GM12878 (cell line): ENCODE results near the gene TULP1. TPM values are rescaled to one million over a fixed set of nuclear protein-coding genes. Genes with fewer than 3 reads are reported as not detected.

Source experiments
- ATAC-seq: fragments of 200-7000 bp; cut with Tn5 transposase; 3 replicates; pipeline ENCODE4 v1.9.1; 2020; ENCODE audit warnings: mild to moderate bottlenecking, moderate library complexity
- BruUV-seq: library from RNA; stranded (reverse); fragments of 400-500 nt; replicated peaks from 2 replicates; lab custom pipeline; 2021; lab: Mats Ljungman, UMichigan
- CTCF ChIA-PET: fragments of 300-600 bp; sonication (Branson Sonifier 250); formaldehyde crosslinking; extraction: SDS; loops from one replicate; lab custom pipeline; 2021; ENCODE audit warnings: inconsistent platforms; lab: Yijun Ruan, JAX
- POLR2A ChIA-PET: fragments of 350-600 bp; formaldehyde crosslinking; extraction: SDS; loops from one replicate; lab custom pipeline; 2021; ENCODE audit warnings: inconsistent platforms; lab: Charles Lee
- RAD21 ChIA-PET: fragments of 300-600 bp; sonication (Branson Sonifier 250); formaldehyde crosslinking; loops from one replicate; lab custom pipeline; 2023; ENCODE audit warnings: antibody characterized with exemption; ENCODE audit not compliant: unreplicated experiment; lab: Charles Lee
- SMC1A ChIA-PET: fragments of 300-600 bp; sonication (Branson Sonifier 250); formaldehyde crosslinking; loops from one replicate; lab custom pipeline; 2023; ENCODE audit not compliant: unreplicated experiment, uncharacterized antibody; lab: Charles Lee
- DNase-seq: peaks from one replicate; pipeline ENCODE4 v3.0.0-alpha.2; 2011; ENCODE audit warnings: low read depth, low spot score
- FAIRE-seq: peaks from 3 replicates; lab custom pipeline; 2011; peaks lifted over from hg19 to GRCh38; lab: Jason Lieb, UNC
- H2AFZ ChIP-seq: 2 replicates; pipeline ENCODE4 v1.6.0; 2011; ENCODE audit warnings: low read depth, low read length, control low read depth; ENCODE audit not compliant: control insufficient read depth
- H3K27ac ChIP-seq: 2 replicates; pipeline ENCODE4 v1.5.1; 2011; ENCODE audit warnings: control low read depth; ENCODE audit not compliant: control insufficient read depth, insufficient read depth
- H3K27me3 ChIP-seq, 2 experiments: replicated peaks in 1 of 2; 2 replicates each; pipeline versions ENCODE4 v1.6.0 to v1.6.1; 2011; ENCODE audit warnings: low read length in 1 of 2; ENCODE audit not compliant: control insufficient read depth in 2 of 2, insufficient read depth in 2 of 2
- H3K36me3 ChIP-seq, 2 experiments: 2 replicates each; pipeline ENCODE4 v1.5.1; 2011; ENCODE audit warnings: low read length in 1 of 2; ENCODE audit not compliant: control insufficient read depth in 2 of 2, insufficient read depth in 2 of 2
- H3K4me1 ChIP-seq: 2 replicates; pipeline ENCODE4 v1.6.1; 2011; ENCODE audit warnings: mild to moderate bottlenecking, low read length, moderate library complexity, mixed read lengths; ENCODE audit not compliant: control insufficient read depth, insufficient read depth
- H3K4me2 ChIP-seq: 2 replicates; pipeline ENCODE4 v1.6.0; 2011; ENCODE audit warnings: control low read depth; ENCODE audit not compliant: control insufficient read depth, insufficient read depth
- H3K4me3 ChIP-seq: fragments of 200-600 bp; sonication (generic); 2 replicates; pipeline ENCODE4 v1.5.1; 2016
- H3K79me2 ChIP-seq: 2 replicates; pipeline ENCODE4 v1.6.0; 2011; ENCODE audit warnings: low read length; ENCODE audit not compliant: control insufficient read depth, insufficient read depth
- H3K9ac ChIP-seq: 2 replicates; pipeline ENCODE4 v1.8.0; 2011; ENCODE audit warnings: low read length, control low read depth, mixed read lengths; ENCODE audit not compliant: control insufficient read depth, insufficient read depth
- H3K9me3 ChIP-seq: replicated peaks from 3 replicates; pipeline ENCODE4 v1.5.1; 2011; ENCODE audit warnings: mild to moderate bottlenecking, low read length; ENCODE audit not compliant: control insufficient read depth, insufficient read depth
- H4K20me1 ChIP-seq: 2 replicates; pipeline ENCODE4 v1.6.0; 2011; ENCODE audit not compliant: control insufficient read depth, insufficient read depth
- BCL3 ChIP-seq: IDR thresholded peaks from 2 replicates; pipeline ENCODE4 v1.6.1; 2011; ENCODE audit warnings: borderline replicate concordance, low read depth, mild to moderate bottlenecking, moderate library complexity, low read length; ENCODE audit not compliant: insufficient read depth, poor library complexity, severe bottlenecking
- CHD1 ChIP-seq: IDR thresholded peaks from 2 replicates; pipeline ENCODE4 v1.6.1; 2012; ENCODE audit warnings: low read depth, low read length, improper control_type of control experiment
- JUND ChIP-seq: IDR thresholded peaks from 2 replicates; pipeline ENCODE4 v1.6.1; 2012; ENCODE audit warnings: low read depth, mild to moderate bottlenecking, low read length, improper control_type of control experiment, moderate library complexity
- LARP7 ChIP-seq: fragments of 450-650 bp; IDR thresholded peaks from 2 replicates; pipeline ENCODE4 v1.6.1; 2017; ENCODE audit warnings: mild to moderate bottlenecking
- MLLT1 ChIP-seq: fragments of 450-650 bp; IDR thresholded peaks from 2 replicates; pipeline ENCODE4 v1.6.1; 2016; ENCODE audit warnings: mild to moderate bottlenecking
- USF1 ChIP-seq: IDR thresholded peaks from 2 replicates; pipeline ENCODE4 v1.6.1; 2011; ENCODE audit warnings: borderline replicate concordance, low read depth, mild to moderate bottlenecking, moderate library complexity, mixed read lengths, low read length; ENCODE audit not compliant: insufficient read depth; ENCODE audit errors: extremely low read length
- ZNF384 ChIP-seq: IDR thresholded peaks from 2 replicates; pipeline ENCODE4 v1.6.1; 2012; ENCODE audit warnings: low read depth, mild to moderate bottlenecking, low read length, improper control_type of control experiment, borderline replicate concordance
- WGBS: methylation state at CpG from one replicate; pipeline ENCODE4 v1.1.6; 2016; ENCODE audit warnings: low lambda C conversion rate; ENCODE audit not compliant: insufficient replicate concordance, insufficient coverage; ENCODE audit errors: missing lambda C conversion rate; 5-methylcytosine and 5-hydroxymethylcytosine counted together
- in situ Hi-C: fragments of 300-500 bp; cut with MboI; formaldehyde crosslinking; loops from 9 replicates; pipeline ENCODE4 v1.14.3; 2018; ENCODE audit warnings: mixed read lengths
- intact Hi-C: fragments of 100-400 bp; cut with micrococcal nuclease; formaldehyde crosslinking; loops from one replicate; pipeline ENCODE4 v1.14.2; 2022; ENCODE audit not compliant: unreplicated experiment
- polyA plus RNA-seq, 11 experiments: library from polyadenylated mRNA; depleted of rRNA in 4 of 11; unstranded in 6 of 11; stranded (reverse) in 5 of 11; fragments of >200 nt; fragmentation: Nextera tagmentation in 4 of 11; fragmentation: Illumina TruSeq in 1 of 11; extraction: Ambion mirVana in 4 of 11; extraction: Trizol in 1 of 11; gene quantifications; 1 replicate in 1 of 11; 2 replicates in 10 of 11; pipeline versions ENCODE4 v1.2.1 to v1.2.3, GENCODE V29; 2011 to 2016; ENCODE audit warnings: inconsistent platforms in 2 of 11, missing spikeins in 2 of 11, low read depth in 1 of 11
- total RNA-seq, 4 experiments: library from RNA; depleted of rRNA in 3 of 4; stranded (reverse); fragments of >200 nt in 3 of 4; fragmentation: Illumina TruSeq in 1 of 4; extraction: Trizol in 1 of 4; gene quantifications; 2 replicates each; pipeline versions ENCODE4 v1.2.1 to v1.2.3, GENCODE V29; 2013 to 2021
- TF ChIP-seq, protein P1 (sequence below): IDR thresholded peaks from 2 replicates; pipeline ENCODE4 v1.6.1; 2012; ENCODE audit warnings: improper control_type of control experiment, low read depth, low read length; ENCODE audit not compliant: insufficient replicate concordance
- TF ChIP-seq, protein P2 (sequence below): IDR thresholded peaks from 2 replicates; pipeline ENCODE4 v1.6.1; 2012; ENCODE audit warnings: low read depth, low read length, improper control_type of control experiment

Gene TULP1
- total and polyA plus RNA-seq, 10 of the 15 experiments (the other 5 are each of a cell fraction or from before 2014, with no cell fraction given) = not detected

GRCh38 chr6:35495258-35496035 lies 17.2 kb downstream of the TULP1 start:
- DNase-seq (no peak), ATAC-seq (no peak), FAIRE-seq (no peak)
- POLR2A ChIA-PET = interaction anchor here (0.6 kb wide), 1 partner anchor 863 kb away, joined by 4 read pairs; no protein-coding TSS in a partner anchor
- no peak overlapping the region for H3K4me2 ChIP-seq
- no peaks in the 10 kb centered on the region for H3K79me2 ChIP-seq
- no TSS peak for BruUV-seq
- RAD21 ChIA-PET = no interaction called here
- in situ Hi-C loops = no loop called here
- WGBS = 66% methylated on average over 9 of the region's 9 CpGs
- H3K4me3 ChIP-seq = no peak overlapping the region
- peaks cover 8% of the 10 kb centered on the region for H3K4me1 ChIP-seq
- CTCF ChIA-PET = no interaction called here
- peaks cover 0 to 16% of the 10 kb centered on the region in 2 experiments for H3K27me3 ChIP-seq
- SMC1A ChIA-PET = interaction anchor here (0.7 kb wide), 1 partner anchor 44 kb away, joined by 3 read pairs; no protein-coding TSS in a partner anchor
- H4K20me1 ChIP-seq = no peaks in the 10 kb centered on the region
- H2AFZ ChIP-seq = no peak overlapping the region
- no peaks in the 10 kb centered on the region for H3K36me3 ChIP-seq
- no peak overlapping the region for H3K27ac ChIP-seq
- H3K9ac ChIP-seq = no peak overlapping the region
- intact Hi-C loops = no loop called here
- no peaks in the 10 kb centered on the region for H3K9me3 ChIP-seq
- TF ChIP-seq USF1 (no peak), LARP7 (no peak), JUND (no peak), ZNF384 (no peak), MLLT1 (no peak), BCL3 (no peak), CHD1 (no peak)
- TF ChIP-seq, protein P1, sequence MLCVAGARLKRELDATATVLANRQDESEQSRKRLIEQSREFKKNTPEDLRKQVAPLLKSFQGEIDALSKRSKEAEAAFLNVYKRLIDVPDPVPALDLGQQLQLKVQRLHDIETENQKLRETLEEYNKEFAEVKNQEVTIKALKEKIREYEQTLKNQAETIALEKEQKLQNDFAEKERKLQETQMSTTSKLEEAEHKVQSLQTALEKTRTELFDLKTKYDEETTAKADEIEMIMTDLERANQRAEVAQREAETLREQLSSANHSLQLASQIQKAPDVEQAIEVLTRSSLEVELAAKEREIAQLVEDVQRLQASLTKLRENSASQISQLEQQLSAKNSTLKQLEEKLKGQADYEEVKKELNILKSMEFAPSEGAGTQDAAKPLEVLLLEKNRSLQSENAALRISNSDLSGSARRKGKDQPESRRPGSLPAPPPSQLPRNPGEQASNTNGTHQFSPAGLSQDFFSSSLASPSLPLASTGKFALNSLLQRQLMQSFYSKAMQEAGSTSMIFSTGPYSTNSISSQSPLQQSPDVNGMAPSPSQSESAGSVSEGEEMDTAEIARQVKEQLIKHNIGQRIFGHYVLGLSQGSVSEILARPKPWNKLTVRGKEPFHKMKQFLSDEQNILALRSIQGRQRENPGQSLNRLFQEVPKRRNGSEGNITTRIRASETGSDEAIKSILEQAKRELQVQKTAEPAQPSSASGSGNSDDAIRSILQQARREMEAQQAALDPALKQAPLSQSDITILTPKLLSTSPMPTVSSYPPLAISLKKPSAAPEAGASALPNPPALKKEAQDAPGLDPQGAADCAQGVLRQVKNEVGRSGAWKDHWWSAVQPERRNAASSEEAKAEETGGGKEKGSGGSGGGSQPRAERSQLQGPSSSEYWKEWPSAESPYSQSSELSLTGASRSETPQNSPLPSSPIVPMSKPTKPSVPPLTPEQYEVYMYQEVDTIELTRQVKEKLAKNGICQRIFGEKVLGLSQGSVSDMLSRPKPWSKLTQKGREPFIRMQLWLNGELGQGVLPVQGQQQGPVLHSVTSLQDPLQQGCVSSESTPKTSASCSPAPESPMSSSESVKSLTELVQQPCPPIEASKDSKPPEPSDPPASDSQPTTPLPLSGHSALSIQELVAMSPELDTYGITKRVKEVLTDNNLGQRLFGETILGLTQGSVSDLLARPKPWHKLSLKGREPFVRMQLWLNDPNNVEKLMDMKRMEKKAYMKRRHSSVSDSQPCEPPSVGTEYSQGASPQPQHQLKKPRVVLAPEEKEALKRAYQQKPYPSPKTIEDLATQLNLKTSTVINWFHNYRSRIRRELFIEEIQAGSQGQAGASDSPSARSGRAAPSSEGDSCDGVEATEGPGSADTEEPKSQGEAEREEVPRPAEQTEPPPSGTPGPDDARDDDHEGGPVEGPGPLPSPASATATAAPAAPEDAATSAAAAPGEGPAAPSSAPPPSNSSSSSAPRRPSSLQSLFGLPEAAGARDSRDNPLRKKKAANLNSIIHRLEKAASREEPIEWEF = no peak
- TF ChIP-seq, protein P2, sequence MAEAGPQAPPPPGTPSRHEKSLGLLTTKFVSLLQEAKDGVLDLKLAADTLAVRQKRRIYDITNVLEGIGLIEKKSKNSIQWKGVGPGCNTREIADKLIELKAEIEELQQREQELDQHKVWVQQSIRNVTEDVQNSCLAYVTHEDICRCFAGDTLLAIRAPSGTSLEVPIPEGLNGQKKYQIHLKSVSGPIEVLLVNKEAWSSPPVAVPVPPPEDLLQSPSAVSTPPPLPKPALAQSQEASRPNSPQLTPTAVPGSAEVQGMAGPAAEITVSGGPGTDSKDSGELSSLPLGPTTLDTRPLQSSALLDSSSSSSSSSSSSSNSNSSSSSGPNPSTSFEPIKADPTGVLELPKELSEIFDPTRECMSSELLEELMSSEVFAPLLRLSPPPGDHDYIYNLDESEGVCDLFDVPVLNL = no peak
